GM19193 (cell line): ENCODE results near the gene NDRG2.

ENCODE experiments used
- POLR2A ChIP-seq: IDR thresholded peaks from 4 replicates; pipeline ENCODE4 v1.6.1; 2011; ENCODE audit not compliant: insufficient read depth, insufficient read length; ENCODE audit errors: extremely low read depth

NDRG2 gene

DNA sequence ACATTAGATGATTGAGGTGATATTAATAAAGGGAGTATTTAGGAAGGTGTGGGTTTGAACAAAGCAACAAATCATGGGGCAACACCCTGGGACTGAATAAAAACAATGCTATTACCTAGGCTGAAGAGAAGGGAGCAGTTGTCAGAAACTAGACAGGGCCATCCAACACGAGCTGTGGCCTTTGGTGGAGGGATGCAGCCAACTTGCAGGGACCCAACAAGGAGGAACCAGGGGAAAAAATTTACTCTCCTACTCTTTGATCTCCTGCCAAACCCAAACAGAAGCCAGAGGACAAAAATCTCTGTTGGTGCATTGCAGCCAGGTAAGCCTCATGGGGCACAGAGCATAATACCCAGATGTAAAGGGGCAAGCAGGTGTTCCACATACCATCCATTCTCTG is 13.7 kb downstream of the NDRG2 start:
- no peak for TF ChIP-seq POLR2A

GRCh38 chr14:21003788-21004346 is 21.0 kb downstream of the NDRG2 start:
- TF ChIP-seq POLR2A: no peak

DNA sequence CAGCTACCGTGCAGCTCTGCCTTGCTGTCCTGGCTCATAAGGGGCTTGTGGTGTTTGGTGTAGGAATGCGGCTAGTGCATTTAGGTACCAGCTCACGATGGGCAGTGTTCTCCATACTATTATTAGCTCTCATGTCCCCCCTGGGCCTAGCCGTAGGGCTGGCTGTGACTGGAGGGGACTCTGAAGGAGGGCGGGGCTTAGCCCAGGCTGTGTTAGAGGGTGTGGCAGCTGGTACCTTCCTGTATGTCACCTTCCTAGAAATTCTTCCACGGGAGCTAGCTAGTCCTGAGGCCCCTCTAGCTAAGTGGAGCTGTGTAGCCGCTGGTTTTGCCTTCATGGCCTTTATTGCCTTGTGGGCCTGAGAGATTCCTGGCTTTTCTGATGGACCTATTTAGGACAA is 23.6 kb downstream of the NDRG2 start:
- TF ChIP-seq POLR2A: no peak

DNA sequence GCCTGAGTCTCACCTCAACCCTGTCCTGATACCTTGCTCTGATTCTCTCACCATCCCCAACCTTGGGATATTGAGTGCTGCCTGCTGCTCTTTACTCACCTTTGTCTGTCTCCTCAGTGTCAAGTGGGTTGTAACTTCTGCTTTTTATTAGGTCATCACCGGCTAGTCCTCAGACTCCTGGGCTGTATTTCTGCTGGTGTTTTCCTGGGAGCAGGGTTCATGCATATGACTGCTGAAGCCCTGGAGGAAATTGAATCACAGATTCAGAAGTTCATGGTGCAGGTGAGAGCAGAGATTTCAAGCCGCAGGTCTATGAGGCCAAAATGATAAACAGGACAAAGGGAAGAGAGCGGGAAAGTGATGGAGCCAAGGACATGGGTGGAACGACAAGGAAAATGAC is 25.3 kb downstream of the NDRG2 start:
- no peak for TF ChIP-seq POLR2A

DNA sequence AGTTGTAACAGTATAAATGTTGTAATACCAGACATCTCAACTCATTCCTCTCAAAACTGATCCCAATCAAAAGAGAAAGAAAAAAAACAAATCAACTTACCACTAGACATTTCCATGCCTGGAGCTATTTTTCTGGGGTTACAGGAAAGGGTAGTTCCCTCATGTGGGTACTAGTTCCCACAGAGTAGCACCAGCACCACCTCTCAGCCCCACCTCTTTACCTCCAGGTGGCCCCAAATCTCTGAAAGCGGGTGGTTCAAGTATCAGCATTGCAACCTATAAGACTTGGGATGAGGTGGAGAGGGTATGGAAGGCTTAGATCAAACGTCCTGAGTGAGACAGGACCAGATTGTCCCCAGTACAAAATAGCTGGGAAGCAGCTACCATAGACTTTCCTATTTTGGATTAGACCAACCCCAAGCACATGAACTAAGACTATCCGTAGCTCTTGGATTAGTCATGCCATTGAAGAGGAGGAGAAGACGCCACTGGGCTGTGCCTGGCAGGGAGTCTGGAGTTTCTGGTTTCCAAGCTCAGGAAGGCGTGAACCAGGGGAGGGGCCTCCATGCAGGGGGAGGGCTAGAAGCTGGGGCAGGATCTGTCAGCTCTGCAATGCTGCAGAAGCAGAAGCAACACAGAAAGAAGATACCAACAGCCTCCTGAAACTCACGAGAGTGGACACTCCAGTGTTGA is 26.0 kb downstream of the NDRG2 start, which contains the start of gene SLC39A2:
TSS of gene SLC39A2 (plus strand) at position 620 of the 693 bp plus-strand sequence. CDS start 154 bp downstream, outside the sequence.
- no peak for TF ChIP-seq POLR2A

DNA sequence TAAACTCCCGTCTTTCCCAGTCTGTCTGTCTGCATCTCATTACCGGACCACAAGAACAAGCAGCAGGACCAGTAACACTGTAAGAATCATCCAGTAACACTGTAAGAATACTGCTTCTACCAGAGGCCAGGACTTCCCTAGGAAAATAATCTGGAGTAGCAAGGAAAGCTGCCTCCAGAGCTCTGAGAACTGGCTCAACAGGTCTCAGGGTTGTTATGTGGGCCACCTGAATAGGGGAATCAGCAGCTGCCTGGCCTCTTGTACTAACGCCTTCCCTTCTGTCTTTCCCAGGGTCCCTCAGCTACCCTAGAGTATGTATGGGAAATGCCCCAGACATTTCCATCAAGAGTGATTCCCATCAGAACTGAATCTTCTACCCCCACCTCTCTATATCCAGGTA is 26.7 kb downstream of the NDRG2 start:
- no peak for TF ChIP-seq POLR2A

- TF ChIP-seq POLR2A: no peak
Measured at GRCh38 chr14:20997564-20997963, 27.3 kb downstream of the NDRG2 start.

DNA sequence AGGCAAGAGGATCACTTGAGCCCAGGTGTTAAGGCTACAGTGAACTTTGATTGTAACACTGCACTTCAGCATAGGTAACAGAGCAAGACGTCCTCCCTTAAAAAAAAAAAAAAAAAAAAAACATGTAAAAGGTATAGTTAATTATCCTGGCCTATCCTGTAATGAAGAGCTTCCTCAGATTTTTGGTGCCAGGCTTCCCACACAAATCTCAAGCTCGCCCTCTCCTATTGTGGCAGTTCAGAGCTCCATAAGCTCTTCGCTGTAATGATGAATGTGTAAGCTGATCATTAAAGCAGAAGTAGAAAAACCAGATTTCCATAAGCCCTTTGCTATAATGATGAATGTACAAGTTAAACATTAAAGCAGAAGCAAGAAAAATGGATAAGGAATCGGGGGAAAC is 27.7 kb downstream of the NDRG2 start:
- no peak for TF ChIP-seq POLR2A

GRCh38 chr14:20996521-20996920 is 28.3 kb downstream of the NDRG2 start:
- no peak for TF ChIP-seq POLR2A

GRCh38 chr14:20989787-20990600 is 34.9 kb downstream of the NDRG2 start, which contains the start of gene METTL17:
METTL17 (plus strand) TSS chr14:20989980; CDS start chr14:20990003, 23 bp downstream.
- TF ChIP-seq POLR2A: peak; percentile 92

- TF ChIP-seq POLR2A: no peak
Measured at GRCh38 chr14:20989471-20989786, 35.4 kb downstream of the NDRG2 start.

DNA sequence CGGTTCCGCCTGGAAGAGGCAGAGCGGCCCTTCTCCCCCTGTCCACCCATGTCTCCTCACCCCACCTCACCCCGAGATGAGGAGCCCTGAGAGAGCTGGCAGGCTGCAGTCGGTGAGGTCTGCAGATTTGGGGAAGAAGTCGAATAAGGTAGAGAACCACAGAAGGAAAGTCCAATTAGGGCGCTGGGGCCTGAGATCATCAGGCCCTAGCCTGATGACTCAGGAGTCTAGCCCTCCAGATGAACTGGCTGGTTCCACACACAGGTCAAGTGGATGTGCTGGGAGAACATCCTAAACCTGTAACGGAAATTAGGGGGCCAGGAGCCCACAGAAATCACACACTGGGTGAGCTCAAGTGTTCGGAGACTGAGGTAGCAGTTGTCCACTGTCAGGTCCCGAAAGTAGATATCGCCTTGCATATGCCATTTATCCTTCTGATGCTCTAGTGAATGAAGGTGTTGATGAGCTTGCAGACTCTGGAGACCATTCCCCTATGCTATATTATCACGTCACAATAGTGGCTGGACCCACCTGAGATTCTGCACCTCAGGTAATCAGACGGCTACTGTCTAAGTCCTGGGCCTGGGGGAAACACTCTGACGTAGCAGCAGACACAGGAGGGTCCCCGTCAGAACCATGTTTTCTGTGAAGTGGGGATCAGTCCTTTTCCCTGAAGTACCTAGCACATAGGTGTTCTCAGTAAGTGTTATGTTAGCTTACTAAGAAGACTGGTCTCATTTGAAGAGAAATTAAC is 36.0 kb downstream of the NDRG2 start:
- no peak for TF ChIP-seq POLR2A

DNA sequence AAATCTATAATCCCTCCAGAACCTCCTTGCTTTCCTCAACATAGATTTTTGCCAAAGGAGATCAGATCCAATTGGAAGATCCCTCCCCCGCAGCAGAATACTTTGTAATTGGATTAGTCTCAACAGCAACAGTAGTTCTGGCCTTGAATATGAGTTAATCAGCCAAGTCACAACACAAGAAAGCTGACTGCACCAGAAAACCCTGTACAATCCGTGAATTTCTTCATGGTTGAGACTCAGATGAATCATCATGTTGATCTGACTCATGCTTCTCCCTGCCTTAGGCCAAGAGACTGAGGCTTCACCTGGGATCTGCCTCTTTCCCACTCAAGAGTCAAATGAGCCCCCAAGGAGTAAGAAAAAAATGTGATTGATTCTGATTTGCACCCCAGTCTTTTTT is 38.0 kb downstream of the NDRG2 start:
- TF ChIP-seq POLR2A: no peak

- no peak for TF ChIP-seq POLR2A
Measured at GRCh38 chr14:20982646-20983369, 42.1 kb downstream of the NDRG2 start.
